Type B pancreatic cell (in vitro differentiated cells): ENCODE results near the gene CRHR2. TPM values are rescaled to one million over a fixed set of nuclear protein-coding genes. Genes with fewer than 3 reads are reported as not detected.

Experiments
- DNase-seq: peaks from one replicate; pipeline ENCODE4 v3.0.0; 2021; ENCODE audit warnings: mixed read lengths; ENCODE audit not compliant: unreplicated experiment; ENCODE audit errors: extremely low spot score
- H3K27ac Mint-ChIP-seq: 2 replicates; pipeline ENCODE4 v1.8.0; 2021; ENCODE audit warnings: mild to moderate bottlenecking, mixed read lengths
- H3K27me3 Mint-ChIP-seq: 2 replicates; pipeline ENCODE4 v1.8.0; 2021; ENCODE audit warnings: mixed read lengths
- H3K36me3 Mint-ChIP-seq: 2 replicates; pipeline ENCODE4 v1.8.0; 2021; ENCODE audit warnings: mixed read lengths
- H3K4me1 Mint-ChIP-seq: one replicate; pipeline ENCODE4 v1.8.0; 2021; ENCODE audit warnings: mixed read lengths; ENCODE audit not compliant: unreplicated experiment
- H3K4me3 Mint-ChIP-seq: 2 replicates; pipeline ENCODE4 v1.8.0; 2021; ENCODE audit warnings: mild to moderate bottlenecking, mixed read lengths
- H3K9me3 Mint-ChIP-seq: 2 replicates; pipeline ENCODE4 v1.8.0; 2021; ENCODE audit warnings: mixed read lengths
- CTCF ChIP-seq: fragments of 200-600 bp; sonication (generic); conservative IDR thresholded peaks from 2 replicates; pipeline ENCODE4 v1.5.0; 2021; ENCODE audit warnings: antibody characterized with exemption, mild to moderate bottlenecking
- total RNA-seq: library from RNA; stranded (reverse); gene quantifications from 2 replicates; pipeline ENCODE4 v1.2.1, GENCODE V29; 2021; ENCODE audit warnings: low replicate concordance

The CRHR2 gene
- total RNA-seq, 1 donor from 2014 or later = 0.27 TPM

- H3K36me3 Mint-ChIP-seq = no peaks in the 10 kb centered on the region
- no peaks in the 10 kb centered on the region for H3K9me3 Mint-ChIP-seq
- peaks cover 9% of the 10 kb centered on the region for H3K27me3 Mint-ChIP-seq
- H3K4me3 Mint-ChIP-seq = no peak overlapping the region
- TF ChIP-seq CTCF = no peak
- H3K27ac Mint-ChIP-seq = no peak overlapping the region
- H3K4me1 Mint-ChIP-seq = no peaks in the 10 kb centered on the region
- DNase-seq = no peak
Measured at GRCh38 chr7:30710669-30711068, 28.4 kb upstream of the CRHR2 start.

GRCh38 chr7:30709549-30709948, 27.3 kb upstream of the CRHR2 start:
- Mint-ChIP-seq H3K4me3 (no peak overlapping the region), H3K36me3 (no peaks in the 10 kb centered on the region), H3K4me1 (no peaks in the 10 kb centered on the region), H3K9me3 (no peaks in the 10 kb centered on the region), H3K27me3 (peaks cover 9% of the 10 kb centered on the region), H3K27ac (no peak overlapping the region)
- no peak for TF ChIP-seq CTCF
- no peak for DNase-seq

- Mint-ChIP-seq H3K4me3 (no peak overlapping the region), H3K27me3 (peaks cover 9% of the 10 kb centered on the region)
Measured at GRCh38 chr7:30708983-30709382, 26.7 kb upstream of the CRHR2 start.

GRCh38 chr7:30708412-30708811, 26.2 kb upstream of the CRHR2 start:
- H3K9me3 Mint-ChIP-seq = no peaks in the 10 kb centered on the region
- TF ChIP-seq CTCF = no peak
- no peak overlapping the region for H3K27ac Mint-ChIP-seq
- H3K36me3 Mint-ChIP-seq = no peaks in the 10 kb centered on the region
- no peaks in the 10 kb centered on the region for H3K4me1 Mint-ChIP-seq
- H3K27me3 Mint-ChIP-seq = peaks cover 9% of the 10 kb centered on the region
- H3K4me3 Mint-ChIP-seq = no peak overlapping the region
- no peak for DNase-seq

More at GRCh38 chr7:30708983-30709382, 26.7 kb upstream of the CRHR2 start:
- no peaks in the 10 kb centered on the region for H3K9me3 Mint-ChIP-seq
- no peaks in the 10 kb centered on the region for H3K36me3 Mint-ChIP-seq
- H3K27ac Mint-ChIP-seq = no peak overlapping the region
- TF ChIP-seq CTCF = no peak
- no peaks in the 10 kb centered on the region for H3K4me1 Mint-ChIP-seq
- no peak for DNase-seq

- no peak overlapping the region for H3K27ac Mint-ChIP-seq
Measured at GRCh38 chr7:30707391-30708357, 25.4 kb upstream of the CRHR2 start.

More at GRCh38 chr7:30707391-30708357, 25.4 kb upstream of the CRHR2 start:
- no peak for TF ChIP-seq CTCF
- DNase-seq = no peak
- peaks cover 9% of the 10 kb centered on the region for H3K27me3 Mint-ChIP-seq
- no peaks in the 10 kb centered on the region for H3K9me3 Mint-ChIP-seq
- H3K36me3 Mint-ChIP-seq = no peaks in the 10 kb centered on the region
- no peak overlapping the region for H3K4me3 Mint-ChIP-seq
- no peaks in the 10 kb centered on the region for H3K4me1 Mint-ChIP-seq
